A549 (cell line): ENCODE results near the gene AGXT. TPM values are rescaled to one million over a fixed set of nuclear protein-coding genes. Genes with fewer than 3 reads are reported as not detected.

ENCODE experiments used
- ATAC-seq, 2 experiments: fragments of 200-7000 bp in 1 of 2; fragments of >200 bp in 1 of 2; cut with Nextera tagmentation in 1 of 2; cut with Tn5 transposase in 1 of 2; 3 replicates each; pipeline versions ENCODE4 v1.8.0 to v1.9.1; 2018 to 2020; ENCODE audit warnings: mild to moderate bottlenecking in 1 of 2, moderate library complexity in 1 of 2
- CTCF ChIA-PET: fragments of 300-600 bp; sonication (Branson Sonifier 250); formaldehyde crosslinking; extraction: SDS; loops from one replicate; lab custom pipeline; 2021; ENCODE audit warnings: antibody characterized with exemption, inconsistent platforms; lab: Yijun Ruan, JAX
- POLR2A ChIA-PET: fragments of 350-600 bp; formaldehyde crosslinking; extraction: SDS; loops from one replicate; lab custom pipeline; 2021; ENCODE audit warnings: antibody characterized with exemption, inconsistent platforms; lab: Yijun Ruan, JAX
- DNase-seq, 2 experiments: peaks; one replicate each; pipeline versions ENCODE4 v3.0.0 to v3.0.0-alpha.2; 2011 to 2016; ENCODE audit warnings: low read depth in 1 of 2, low spot score in 1 of 2
- FAIRE-seq: peaks from 2 replicates; lab custom pipeline; 2011; peaks lifted over from hg19 to GRCh38; lab: Jason Lieb, UNC
- H3K27ac ChIP-seq, 2 experiments: fragments of >200 bp; sonication (Bioruptor Twin); formaldehyde crosslinking; 3 replicates each; pipeline ENCODE4 v1.5.1; 2016 to 2017
- H3K4me1 ChIP-seq: fragments of >200 bp; sonication (Bioruptor Twin); formaldehyde crosslinking; 3 replicates; pipeline ENCODE4 v1.6.1; 2016
- H3K4me2 ChIP-seq: fragments of >200 bp; sonication (Bioruptor Twin); formaldehyde crosslinking; 3 replicates; pipeline ENCODE4 v1.6.1; 2016
- H3K4me3 ChIP-seq: fragments of >200 bp; sonication (Bioruptor Twin); formaldehyde crosslinking; 3 replicates; pipeline ENCODE4 v1.5.1; 2016
- H3K9me3 ChIP-seq: fragments of >200 bp; sonication (Bioruptor Twin); formaldehyde crosslinking; 3 replicates; pipeline ENCODE4 v1.6.1; 2016
- BCL3 ChIP-seq: fragments of >200 bp; sonication (Bioruptor Twin); formaldehyde crosslinking; IDR thresholded peaks from 3 replicates; pipeline ENCODE4 v1.6.1; 2016
- BHLHE40 ChIP-seq: IDR thresholded peaks from 2 replicates; pipeline ENCODE4 v1.6.1; 2012; ENCODE audit warnings: low read depth, low read length, inconsistent platforms
- EHMT2 ChIP-seq: fragments of 200-600 bp; sonication (generic); IDR thresholded peaks from 2 replicates; pipeline ENCODE4 v1.6.1; 2016; ENCODE audit warnings: antibody characterized with exemption, low read depth, mild to moderate bottlenecking, moderate library complexity
- EP300 ChIP-seq, 2 experiments: fragments of >200 bp; sonication (Bioruptor Twin); formaldehyde crosslinking; IDR thresholded peaks; 2 replicates in 1 of 2; 3 replicates in 1 of 2; pipeline ENCODE4 v1.6.1; 2016 to 2017
- FOSB ChIP-seq: fragments of 250-450 bp; sonication (Bioruptor Pico); IDR thresholded peaks from 2 replicates; pipeline ENCODE4 v1.5.0; 2020; ENCODE audit warnings: mild to moderate bottlenecking, moderate library complexity
- FOXS1 ChIP-seq: fragments of 250-450 bp; sonication (Bioruptor Pico); IDR thresholded peaks from 2 replicates; pipeline ENCODE4 v1.5.0; 2020; ENCODE audit warnings: mild to moderate bottlenecking, moderate library complexity
- HDAC2 ChIP-seq: fragments of 200-600 bp; sonication (generic); IDR thresholded peaks from 2 replicates; pipeline ENCODE4 v1.6.1; 2016
- HES2 ChIP-seq: fragments of >200 bp; sonication (Bioruptor Twin); formaldehyde crosslinking; IDR thresholded peaks from 2 replicates; pipeline ENCODE4 v1.6.1; 2016
- JUN ChIP-seq, 2 experiments: fragments of >200 bp; sonication (Bioruptor Twin); formaldehyde crosslinking; IDR thresholded peaks; 2 replicates in 1 of 2; 3 replicates in 1 of 2; pipeline ENCODE4 v1.6.1; 2016 to 2017
- JUNB ChIP-seq: fragments of >200 bp; sonication (Bioruptor Twin); formaldehyde crosslinking; IDR thresholded peaks from 2 replicates; pipeline ENCODE4 v1.6.1; 2016
- KDM5A ChIP-seq: fragments of 200-600 bp; sonication (generic); IDR thresholded peaks from 2 replicates; pipeline ENCODE4 v1.6.1; 2016; ENCODE audit warnings: antibody characterized with exemption, mild to moderate bottlenecking
- MAZ ChIP-seq: fragments of 150-350 bp; IDR thresholded peaks from 2 replicates; pipeline ENCODE4 v1.6.1; 2014; ENCODE audit warnings: antibody characterized with exemption, low read depth, low read length, borderline replicate concordance
- MYC ChIP-seq: IDR thresholded peaks from 2 replicates; pipeline ENCODE4 v1.6.1; 2012; ENCODE audit warnings: mild to moderate bottlenecking, inconsistent platforms, low read length, improper control_type of control experiment, borderline replicate concordance
- PBX3 ChIP-seq: IDR thresholded peaks from 2 replicates; pipeline ENCODE4 v1.6.1; 2012
- RAD21 ChIP-seq, 2 experiments: fragments of >200 bp in 1 of 2; sonication (Bioruptor Twin) in 1 of 2; formaldehyde crosslinking in 1 of 2; IDR thresholded peaks in 1 of 2; conservative IDR thresholded peaks in 1 of 2; 2 replicates in 1 of 2; 3 replicates in 1 of 2; pipeline ENCODE4 v1.6.1; 2012 to 2018; ENCODE audit warnings: inconsistent platforms in 1 of 2
- RFX5 ChIP-seq: fragments of 450-650 bp; IDR thresholded peaks from 2 replicates; pipeline ENCODE4 v1.7.1; 2014; ENCODE audit warnings: antibody characterized with exemption, mild to moderate bottlenecking, moderate library complexity
- RNF2 ChIP-seq: fragments of 200-600 bp; sonication (generic); IDR thresholded peaks from 2 replicates; pipeline ENCODE4 v1.6.1; 2016; ENCODE audit warnings: low read depth, mild to moderate bottlenecking, antibody characterized with exemption, moderate library complexity, borderline replicate concordance
- SMC3 ChIP-seq: fragments of >200 bp; sonication (Bioruptor Twin); formaldehyde crosslinking; IDR thresholded peaks from 3 replicates; pipeline ENCODE4 v1.6.1; 2018; ENCODE audit warnings: inconsistent platforms
- SREBF2 ChIP-seq: fragments of 450-650 bp; IDR thresholded peaks from 2 replicates; pipeline ENCODE4 v1.6.1; 2014; ENCODE audit warnings: mild to moderate bottlenecking, moderate library complexity
- ZC3H11A ChIP-seq: fragments of 450-650 bp; IDR thresholded peaks from 2 replicates; pipeline ENCODE4 v1.6.1; 2014; ENCODE audit warnings: antibody characterized with exemption, mild to moderate bottlenecking
- ZFP36 ChIP-seq: fragments of 450-650 bp; IDR thresholded peaks from 2 replicates; pipeline ENCODE4 v1.6.1; 2014; ENCODE audit warnings: borderline replicate concordance; ENCODE audit not compliant: partially characterized antibody
- ZNF302 ChIP-seq: fragments of 250-450 bp; sonication (Bioruptor Pico); IDR thresholded peaks from 2 replicates; pipeline ENCODE4 v1.9.0; 2021; ENCODE audit warnings: inconsistent platforms, mild to moderate bottlenecking, moderate library complexity
- ZSCAN20 ChIP-seq: fragments of 250-450 bp; sonication (Bioruptor Pico); IDR thresholded peaks from 2 replicates; pipeline ENCODE4 v1.8.0; 2022; ENCODE audit warnings: mild to moderate bottlenecking, moderate library complexity
- WGBS: methylation state at CpG from one replicate; pipeline ENCODE4 v1.1.6; 2017; ENCODE audit errors: missing lambda C conversion rate; 5-methylcytosine and 5-hydroxymethylcytosine counted together
- polyA plus RNA-seq, 4 experiments: library from polyadenylated mRNA; depleted of rRNA in 3 of 4; stranded (reverse); fragments of >200 nt; fragmentation: RNase III in 1 of 4; extraction: RNeasy Plus Mini Kit Qiagen cat#74134 plus additional on column Dnase treatment in 1 of 4; gene quantifications; 2 replicates in 3 of 4; 3 replicates in 1 of 4; pipeline ENCODE4 v1.2.3, GENCODE V29; 2011 to 2017
- TF ChIP-seq, protein P1 (sequence below): fragments of 200-600 bp; sonication (generic); IDR thresholded peaks from 2 replicates; pipeline ENCODE4 v1.6.1; 2016; ENCODE audit warnings: antibody characterized with exemption, mild to moderate bottlenecking, moderate library complexity
- TF ChIP-seq, protein P2 (sequence below): fragments of >200 bp; sonication (Bioruptor Twin); formaldehyde crosslinking; IDR thresholded peaks from 3 replicates; pipeline ENCODE4 v1.5.1; 2016
- TF ChIP-seq, protein P3 (sequence below): IDR thresholded peaks from 2 replicates; pipeline ENCODE4 v1.6.1; 2012; ENCODE audit warnings: low read depth, borderline replicate concordance
- TF ChIP-seq, protein P4 (sequence below): fragments of 250-450 bp; sonication (Bioruptor Pico); IDR thresholded peaks from 2 replicates; pipeline ENCODE4 v1.5.0; 2021; ENCODE audit warnings: mild to moderate bottlenecking, moderate library complexity, borderline replicate concordance

The AGXT gene
- polyA plus RNA-seq, 2 of the 4 experiments (the other 2 are of a cell fraction): not detected

DNA sequence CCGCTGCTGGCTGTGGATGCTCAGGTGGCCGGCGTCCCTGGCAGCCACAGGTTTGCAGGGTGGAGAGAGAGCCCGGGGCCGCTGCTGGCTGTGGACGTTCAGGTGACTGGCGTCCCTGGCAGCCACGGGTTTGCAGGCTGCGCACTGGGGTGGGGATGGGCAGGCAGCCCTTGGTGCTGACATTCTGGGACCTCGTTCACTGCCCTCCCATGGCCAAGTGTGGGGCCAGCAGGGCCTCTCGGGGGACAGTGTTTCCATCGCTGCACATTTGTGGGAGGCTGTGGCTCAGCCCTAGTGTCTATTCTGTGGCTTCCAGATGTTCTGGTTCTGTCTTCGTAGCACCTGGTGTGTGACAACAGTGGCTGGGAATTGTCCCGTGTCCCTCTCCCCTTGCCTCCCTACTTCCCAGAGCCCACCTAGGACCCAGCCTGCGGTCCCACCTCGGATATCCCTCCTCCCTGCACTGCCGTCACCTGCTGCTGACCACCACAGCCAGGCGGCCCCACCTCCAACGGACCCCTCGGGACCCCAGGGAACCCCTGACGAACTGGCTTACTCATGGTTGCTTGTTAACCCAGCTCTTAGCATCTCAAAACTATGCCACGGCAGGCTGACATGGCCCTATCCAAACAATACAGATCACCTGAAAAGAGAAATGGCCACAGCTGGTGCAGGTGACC, 38.4 kb downstream of the AGXT start:
- POLR2A ChIA-PET: no interaction called here
- CTCF ChIA-PET: no interaction called here

GRCh38 chr2:240909216-240909974, 40.8 kb downstream of the AGXT start:
- Histone ChIP-seq H3K27ac (no peak overlapping the region), H3K4me3 (no peak overlapping the region), H3K4me1 (peaks cover 3% of the 10 kb centered on the region), H3K9me3 (no peaks in the 10 kb centered on the region), H3K4me2 (no peak overlapping the region)
- FAIRE-seq: no peak
- WGBS: 60% methylated on average over 12 of the region's 17 CpGs
- POLR2A ChIA-PET: no interaction called here
- ATAC-seq: no peak
- DNase-seq: no peak
- CTCF ChIA-PET: interaction anchor here (0.6 to 1.4 kb wide), 4 partner anchors 10 to 268 kb away, joined by 3 to 4 read pairs (median 4); no protein-coding TSS in a partner anchor
- TF ChIP-seq BHLHE40 (no peak), HDAC2 (no peak), JUNB (no peak), MYC (no peak), ZNF302 (CRISPR knock-in tag) (no peak), SREBF2 (no peak), BCL3 (no peak), EHMT2 (no peak)
- TF ChIP-seq, protein P1, sequence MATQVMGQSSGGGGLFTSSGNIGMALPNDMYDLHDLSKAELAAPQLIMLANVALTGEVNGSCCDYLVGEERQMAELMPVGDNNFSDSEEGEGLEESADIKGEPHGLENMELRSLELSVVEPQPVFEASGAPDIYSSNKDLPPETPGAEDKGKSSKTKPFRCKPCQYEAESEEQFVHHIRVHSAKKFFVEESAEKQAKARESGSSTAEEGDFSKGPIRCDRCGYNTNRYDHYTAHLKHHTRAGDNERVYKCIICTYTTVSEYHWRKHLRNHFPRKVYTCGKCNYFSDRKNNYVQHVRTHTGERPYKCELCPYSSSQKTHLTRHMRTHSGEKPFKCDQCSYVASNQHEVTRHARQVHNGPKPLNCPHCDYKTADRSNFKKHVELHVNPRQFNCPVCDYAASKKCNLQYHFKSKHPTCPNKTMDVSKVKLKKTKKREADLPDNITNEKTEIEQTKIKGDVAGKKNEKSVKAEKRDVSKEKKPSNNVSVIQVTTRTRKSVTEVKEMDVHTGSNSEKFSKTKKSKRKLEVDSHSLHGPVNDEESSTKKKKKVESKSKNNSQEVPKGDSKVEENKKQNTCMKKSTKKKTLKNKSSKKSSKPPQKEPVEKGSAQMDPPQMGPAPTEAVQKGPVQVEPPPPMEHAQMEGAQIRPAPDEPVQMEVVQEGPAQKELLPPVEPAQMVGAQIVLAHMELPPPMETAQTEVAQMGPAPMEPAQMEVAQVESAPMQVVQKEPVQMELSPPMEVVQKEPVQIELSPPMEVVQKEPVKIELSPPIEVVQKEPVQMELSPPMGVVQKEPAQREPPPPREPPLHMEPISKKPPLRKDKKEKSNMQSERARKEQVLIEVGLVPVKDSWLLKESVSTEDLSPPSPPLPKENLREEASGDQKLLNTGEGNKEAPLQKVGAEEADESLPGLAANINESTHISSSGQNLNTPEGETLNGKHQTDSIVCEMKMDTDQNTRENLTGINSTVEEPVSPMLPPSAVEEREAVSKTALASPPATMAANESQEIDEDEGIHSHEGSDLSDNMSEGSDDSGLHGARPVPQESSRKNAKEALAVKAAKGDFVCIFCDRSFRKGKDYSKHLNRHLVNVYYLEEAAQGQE: no peak

More for the DNA sequence above, 38.4 kb downstream of the AGXT start:
- TF ChIP-seq JUN (IDR thresholded peaks at IDR 0.05): no peak
- TF ChIP-seq, protein P2, sequence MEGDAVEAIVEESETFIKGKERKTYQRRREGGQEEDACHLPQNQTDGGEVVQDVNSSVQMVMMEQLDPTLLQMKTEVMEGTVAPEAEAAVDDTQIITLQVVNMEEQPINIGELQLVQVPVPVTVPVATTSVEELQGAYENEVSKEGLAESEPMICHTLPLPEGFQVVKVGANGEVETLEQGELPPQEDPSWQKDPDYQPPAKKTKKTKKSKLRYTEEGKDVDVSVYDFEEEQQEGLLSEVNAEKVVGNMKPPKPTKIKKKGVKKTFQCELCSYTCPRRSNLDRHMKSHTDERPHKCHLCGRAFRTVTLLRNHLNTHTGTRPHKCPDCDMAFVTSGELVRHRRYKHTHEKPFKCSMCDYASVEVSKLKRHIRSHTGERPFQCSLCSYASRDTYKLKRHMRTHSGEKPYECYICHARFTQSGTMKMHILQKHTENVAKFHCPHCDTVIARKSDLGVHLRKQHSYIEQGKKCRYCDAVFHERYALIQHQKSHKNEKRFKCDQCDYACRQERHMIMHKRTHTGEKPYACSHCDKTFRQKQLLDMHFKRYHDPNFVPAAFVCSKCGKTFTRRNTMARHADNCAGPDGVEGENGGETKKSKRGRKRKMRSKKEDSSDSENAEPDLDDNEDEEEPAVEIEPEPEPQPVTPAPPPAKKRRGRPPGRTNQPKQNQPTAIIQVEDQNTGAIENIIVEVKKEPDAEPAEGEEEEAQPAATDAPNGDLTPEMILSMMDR: no peak
- TF ChIP-seq PBX3: no peak
- no peak for TF ChIP-seq RFX5
- TF ChIP-seq SMC3: no peak
- TF ChIP-seq RAD21 (conservative IDR thresholded peaks at IDR 0.05 in 1 of 2, IDR thresholded peaks at IDR 0.05 in 1 of 2): no peak
- TF ChIP-seq HES2: no peak
- no peak for TF ChIP-seq FOSB (CRISPR knock-in tag)
- no peak for TF ChIP-seq ZSCAN20 (CRISPR knock-in tag)
- TF ChIP-seq ZFP36: no peak
- no peak for TF ChIP-seq BHLHE40
- TF ChIP-seq EP300 (IDR thresholded peaks at IDR 0.05): no peak
- no peak for TF ChIP-seq ZC3H11A
- TF ChIP-seq, protein P3, sequence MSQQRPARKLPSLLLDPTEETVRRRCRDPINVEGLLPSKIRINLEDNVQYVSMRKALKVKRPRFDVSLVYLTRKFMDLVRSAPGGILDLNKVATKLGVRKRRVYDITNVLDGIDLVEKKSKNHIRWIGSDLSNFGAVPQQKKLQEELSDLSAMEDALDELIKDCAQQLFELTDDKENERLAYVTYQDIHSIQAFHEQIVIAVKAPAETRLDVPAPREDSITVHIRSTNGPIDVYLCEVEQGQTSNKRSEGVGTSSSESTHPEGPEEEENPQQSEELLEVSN: no peak
- no peak for TF ChIP-seq KDM5A
- no peak for TF ChIP-seq RNF2
- no peak for TF ChIP-seq MAZ
- TF ChIP-seq, protein P4, sequence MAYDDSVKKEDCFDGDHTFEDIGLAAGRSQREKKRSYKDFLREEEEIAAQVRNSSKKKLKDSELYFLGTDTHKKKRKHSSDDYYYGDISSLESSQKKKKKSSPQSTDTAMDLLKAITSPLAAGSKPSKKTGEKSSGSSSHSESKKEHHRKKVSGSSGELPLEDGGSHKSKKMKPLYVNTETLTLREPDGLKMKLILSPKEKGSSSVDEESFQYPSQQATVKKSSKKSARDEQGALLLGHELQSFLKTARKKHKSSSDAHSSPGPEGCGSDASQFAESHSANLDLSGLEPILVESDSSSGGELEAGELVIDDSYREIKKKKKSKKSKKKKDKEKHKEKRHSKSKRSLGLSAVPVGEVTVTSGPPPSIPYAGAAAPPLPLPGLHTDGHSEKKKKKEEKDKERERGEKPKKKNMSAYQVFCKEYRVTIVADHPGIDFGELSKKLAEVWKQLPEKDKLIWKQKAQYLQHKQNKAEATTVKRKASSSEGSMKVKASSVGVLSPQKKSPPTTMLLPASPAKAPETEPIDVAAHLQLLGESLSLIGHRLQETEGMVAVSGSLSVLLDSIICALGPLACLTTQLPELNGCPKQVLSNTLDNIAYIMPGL: no peak
- no peak for TF ChIP-seq FOXS1 (CRISPR knock-in tag)
- H3K27ac ChIP-seq: no peak overlapping the region
- no peak overlapping the region for H3K4me2 ChIP-seq
- H3K9me3 ChIP-seq: no peaks in the 10 kb centered on the region
- no peak overlapping the region for H3K4me3 ChIP-seq
- H3K4me1 ChIP-seq: no peaks in the 10 kb centered on the region
- FAIRE-seq (no peak), DNase-seq (no peak), ATAC-seq (peak in 1 of 2 experiments; percentile 29; a peak in 3 of 6 replicates)
- 43% methylated on average over 10 of the region's 22 CpGs for WGBS
